Measurements from ENCODE around the gene TUFT1.

DNA sequence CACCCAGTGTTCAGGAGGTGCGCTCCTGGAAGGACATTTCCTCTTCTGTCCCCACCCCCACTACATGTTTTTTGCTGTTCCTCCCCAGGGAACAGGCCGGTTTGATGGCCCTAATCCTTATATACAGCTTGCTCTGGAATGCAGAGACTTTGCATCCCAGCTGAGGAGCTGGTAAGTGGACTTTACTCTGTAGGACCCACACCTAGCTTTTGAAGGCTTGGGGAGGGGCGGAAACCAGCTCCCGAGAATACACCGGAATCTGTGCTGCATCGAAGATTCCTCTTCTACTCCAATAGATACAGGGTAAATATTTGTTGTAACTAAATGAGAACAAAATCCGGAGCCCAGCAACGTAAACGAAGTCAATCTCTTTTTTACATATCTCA is 30.1 kb upstream of the TUFT1 start:
- TF ChIP-seq, protein P1, sequence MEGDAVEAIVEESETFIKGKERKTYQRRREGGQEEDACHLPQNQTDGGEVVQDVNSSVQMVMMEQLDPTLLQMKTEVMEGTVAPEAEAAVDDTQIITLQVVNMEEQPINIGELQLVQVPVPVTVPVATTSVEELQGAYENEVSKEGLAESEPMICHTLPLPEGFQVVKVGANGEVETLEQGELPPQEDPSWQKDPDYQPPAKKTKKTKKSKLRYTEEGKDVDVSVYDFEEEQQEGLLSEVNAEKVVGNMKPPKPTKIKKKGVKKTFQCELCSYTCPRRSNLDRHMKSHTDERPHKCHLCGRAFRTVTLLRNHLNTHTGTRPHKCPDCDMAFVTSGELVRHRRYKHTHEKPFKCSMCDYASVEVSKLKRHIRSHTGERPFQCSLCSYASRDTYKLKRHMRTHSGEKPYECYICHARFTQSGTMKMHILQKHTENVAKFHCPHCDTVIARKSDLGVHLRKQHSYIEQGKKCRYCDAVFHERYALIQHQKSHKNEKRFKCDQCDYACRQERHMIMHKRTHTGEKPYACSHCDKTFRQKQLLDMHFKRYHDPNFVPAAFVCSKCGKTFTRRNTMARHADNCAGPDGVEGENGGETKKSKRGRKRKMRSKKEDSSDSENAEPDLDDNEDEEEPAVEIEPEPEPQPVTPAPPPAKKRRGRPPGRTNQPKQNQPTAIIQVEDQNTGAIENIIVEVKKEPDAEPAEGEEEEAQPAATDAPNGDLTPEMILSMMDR (IDR thresholded peaks at IDR 0.05): no peak
- TF ChIP-seq EP300 (IDR thresholded peaks at IDR 0.05): no peak
